CD4-positive, alpha-beta T cell treated with Interleukin-17A for 4 hours (primary cell): ENCODE results near the gene TRMU.
A peak's percentile ranks its signal among the peaks of the same experiment; 100 is the strongest.

Experiments used
- DNase-seq: peaks from one replicate; pipeline ENCODE4 v3.0.0-alpha.2; 2020; ENCODE audit warnings: mixed read lengths

The TRMU gene

GRCh38 chr22:46357711-46358520, 22.4 kb downstream of the TRMU start:
- DNase-seq, result no peak

DNA sequence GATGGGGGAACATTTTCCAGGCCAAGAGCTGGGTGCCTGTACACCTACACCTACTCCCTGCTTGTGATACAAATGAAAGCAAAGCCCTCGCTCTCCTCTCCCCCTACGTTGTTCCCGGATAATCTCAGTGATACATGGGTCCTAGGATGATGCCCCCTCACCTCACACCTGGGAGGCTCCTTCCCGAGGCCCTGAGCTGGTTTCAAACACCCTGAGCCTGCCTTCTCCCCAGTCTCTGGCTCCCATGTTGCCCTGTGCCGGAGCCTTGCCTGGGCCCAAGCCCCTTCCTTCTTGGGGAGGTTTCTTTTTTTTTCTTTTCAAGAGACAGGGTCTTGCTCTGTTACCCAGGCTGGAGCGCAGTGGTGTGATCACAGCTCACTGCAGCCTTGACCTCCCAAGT, 23.3 kb downstream of the TRMU start:
- no peak for DNase-seq

DNA sequence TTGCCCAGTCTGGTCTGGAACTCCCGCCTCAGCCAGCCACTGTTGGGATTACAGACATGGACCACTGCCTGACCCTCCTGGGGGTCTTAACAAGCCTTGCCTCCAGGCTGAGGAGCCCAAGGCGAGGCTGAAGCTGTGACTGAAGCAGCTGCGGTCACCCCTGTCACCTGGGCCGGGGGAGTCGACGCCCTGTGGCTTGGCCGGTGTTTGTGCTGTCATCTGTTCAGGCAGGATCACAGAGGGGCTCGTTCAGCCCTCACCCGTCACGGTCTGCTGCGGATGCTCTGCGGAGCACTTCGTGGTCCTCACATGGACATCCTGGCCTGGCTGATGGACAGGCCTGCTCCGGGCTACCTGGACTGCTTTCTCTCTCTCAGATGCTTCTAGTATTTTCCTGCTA, 23.8 kb downstream of the TRMU start:
- DNase-seq, result no peak

DNA sequence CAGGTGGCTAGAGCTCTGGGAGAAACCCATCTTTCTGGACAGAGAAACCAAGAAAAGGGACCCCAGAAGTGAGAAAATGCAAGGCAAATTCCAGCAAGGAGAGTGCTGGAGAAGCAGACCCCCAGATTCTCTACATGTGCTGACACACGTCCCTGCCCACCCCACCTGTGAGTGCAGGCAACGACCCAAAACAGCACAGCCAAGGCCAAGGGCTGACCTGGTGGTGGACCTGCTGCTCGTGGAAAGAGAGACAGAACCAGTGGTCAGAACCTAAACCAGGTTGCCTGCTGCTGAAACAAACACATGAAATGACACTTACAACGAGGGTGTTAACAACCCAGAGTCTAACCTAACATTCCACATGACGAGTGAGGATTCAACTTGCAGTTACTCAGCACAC, 24.6 kb downstream of the TRMU start:
- DNase-seq, result no peak

DNA sequence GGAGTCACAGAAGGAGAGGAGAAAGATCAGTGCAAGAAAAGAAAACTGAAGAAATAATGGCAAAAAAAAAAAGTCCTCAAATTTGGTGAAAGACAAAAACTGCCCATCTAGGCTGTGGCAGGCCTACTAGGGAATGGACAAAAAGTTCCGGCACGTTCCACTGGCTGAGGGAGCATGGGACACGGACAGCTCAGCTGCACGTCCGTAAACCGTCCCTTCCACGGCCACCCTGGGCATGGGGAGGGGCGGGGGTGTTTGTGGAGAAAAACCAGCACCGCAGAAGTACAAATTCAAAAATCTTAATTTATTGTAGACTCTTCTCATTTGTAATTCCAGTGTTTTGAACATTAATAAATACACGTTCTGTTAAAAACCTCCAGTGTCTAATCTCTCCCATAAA, 25.4 kb downstream of the TRMU start:
- no peak for DNase-seq

DNA sequence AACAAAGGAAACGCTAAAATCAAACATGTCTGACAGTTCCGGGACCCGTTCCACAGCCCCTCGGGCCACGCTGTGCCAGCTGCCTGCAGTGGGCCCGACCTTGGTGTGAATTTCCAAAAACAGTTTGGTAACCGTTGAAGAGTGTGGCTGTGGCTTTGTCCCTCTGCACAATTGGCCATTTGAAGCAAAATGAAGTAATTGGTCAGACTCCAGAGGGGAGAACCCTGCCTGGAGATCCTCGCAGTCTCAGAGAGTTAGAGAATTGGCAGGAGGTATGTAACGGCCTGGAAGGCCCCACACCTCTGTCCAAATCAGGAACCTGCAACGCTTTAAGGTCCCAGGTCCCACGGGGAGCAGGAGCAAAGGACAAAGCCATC, 26.3 kb downstream of the TRMU start:
- DNase-seq, result no peak

GRCh38 chr22:46362203-46362933, 26.9 kb downstream of the TRMU start:
- DNase-seq, result no peak

GRCh38 chr22:46362934-46363515, 27.5 kb downstream of the TRMU start:
- DNase-seq, result no peak

DNA sequence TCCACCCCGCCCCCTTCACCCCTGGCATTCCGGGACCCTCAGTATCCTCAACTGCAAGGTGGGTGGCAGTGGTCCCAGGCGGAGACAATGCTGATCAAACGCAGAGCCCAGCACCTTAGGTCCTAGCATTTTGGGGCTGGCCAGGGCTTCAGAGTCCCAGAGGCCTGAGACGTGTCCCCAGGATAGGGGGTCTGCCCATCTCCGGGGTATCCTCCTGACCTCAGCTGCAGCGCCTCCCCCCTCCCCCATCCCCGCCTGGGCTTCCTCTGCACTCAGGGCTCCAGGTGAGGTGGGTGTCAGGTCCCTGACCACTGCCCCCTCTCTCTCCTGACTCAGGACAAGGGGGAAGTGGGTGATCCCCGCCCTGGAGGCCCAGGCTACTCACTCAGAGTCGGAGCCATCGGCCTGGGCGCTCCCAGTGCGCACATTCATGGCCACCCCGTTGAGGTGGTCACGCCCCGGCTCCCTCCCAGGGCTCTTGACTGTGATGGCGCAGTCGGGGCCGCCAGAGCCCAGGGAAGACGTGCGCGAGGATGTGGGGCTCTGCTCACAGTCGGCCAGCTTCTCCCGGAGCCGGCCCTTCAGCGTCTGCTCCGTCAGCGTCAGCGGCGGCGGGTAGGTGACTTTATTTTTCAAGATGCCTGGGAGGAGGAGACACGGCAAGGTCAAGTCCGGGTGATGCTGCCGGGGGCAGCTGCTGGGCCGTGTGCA, 28.3 kb downstream of the TRMU start:
- DNase-seq, result no peak

- DNase-seq, result no peak
Observed at GRCh38 chr22:46364341-46365165, 29.0 kb downstream of the TRMU start.

DNA sequence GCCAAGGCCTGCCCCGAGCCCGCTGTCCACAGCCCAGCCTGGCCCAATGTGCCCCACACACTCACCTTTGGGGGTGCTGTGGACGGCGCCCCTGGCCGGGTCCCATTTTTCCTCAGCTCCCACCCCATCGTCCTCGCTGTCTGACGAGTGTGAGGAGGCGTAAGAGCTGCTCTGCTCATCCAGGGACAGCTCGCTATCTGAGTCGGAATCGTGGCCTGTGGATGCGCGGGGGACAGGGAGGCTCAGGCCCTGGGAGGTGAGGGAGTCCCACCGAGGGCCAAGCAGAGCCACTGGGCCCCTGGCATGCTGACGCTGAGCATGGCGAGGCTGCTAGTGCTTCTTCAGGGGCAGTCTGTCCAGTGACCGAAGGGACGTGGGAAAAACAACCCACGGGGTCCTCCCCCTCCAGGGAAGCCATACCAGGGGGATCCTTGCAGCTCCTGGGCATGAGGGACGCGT, 29.7 kb downstream of the TRMU start:
- no peak for DNase-seq

DNA sequence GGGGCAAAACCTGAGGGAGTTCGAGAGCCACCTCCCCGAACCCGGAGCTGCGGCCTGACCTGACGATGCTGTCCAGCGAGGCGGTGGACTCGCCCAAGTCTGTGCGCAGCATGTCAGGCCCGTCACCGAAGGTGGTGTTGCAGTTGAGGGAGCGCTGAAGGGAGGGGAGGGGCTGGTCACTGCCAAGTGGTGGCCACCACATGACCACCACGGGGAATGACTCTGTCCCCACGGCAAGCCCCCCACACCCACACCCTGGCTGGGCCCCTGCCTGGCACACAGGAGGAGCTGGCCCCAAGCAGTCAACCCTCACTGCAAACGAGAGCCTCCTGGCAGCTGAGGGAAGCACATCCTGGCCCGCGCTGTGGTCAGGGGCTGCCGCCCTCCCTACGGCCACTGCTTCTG, 30.8 kb downstream of the TRMU start:
- DNase-seq, result no peak

DNA sequence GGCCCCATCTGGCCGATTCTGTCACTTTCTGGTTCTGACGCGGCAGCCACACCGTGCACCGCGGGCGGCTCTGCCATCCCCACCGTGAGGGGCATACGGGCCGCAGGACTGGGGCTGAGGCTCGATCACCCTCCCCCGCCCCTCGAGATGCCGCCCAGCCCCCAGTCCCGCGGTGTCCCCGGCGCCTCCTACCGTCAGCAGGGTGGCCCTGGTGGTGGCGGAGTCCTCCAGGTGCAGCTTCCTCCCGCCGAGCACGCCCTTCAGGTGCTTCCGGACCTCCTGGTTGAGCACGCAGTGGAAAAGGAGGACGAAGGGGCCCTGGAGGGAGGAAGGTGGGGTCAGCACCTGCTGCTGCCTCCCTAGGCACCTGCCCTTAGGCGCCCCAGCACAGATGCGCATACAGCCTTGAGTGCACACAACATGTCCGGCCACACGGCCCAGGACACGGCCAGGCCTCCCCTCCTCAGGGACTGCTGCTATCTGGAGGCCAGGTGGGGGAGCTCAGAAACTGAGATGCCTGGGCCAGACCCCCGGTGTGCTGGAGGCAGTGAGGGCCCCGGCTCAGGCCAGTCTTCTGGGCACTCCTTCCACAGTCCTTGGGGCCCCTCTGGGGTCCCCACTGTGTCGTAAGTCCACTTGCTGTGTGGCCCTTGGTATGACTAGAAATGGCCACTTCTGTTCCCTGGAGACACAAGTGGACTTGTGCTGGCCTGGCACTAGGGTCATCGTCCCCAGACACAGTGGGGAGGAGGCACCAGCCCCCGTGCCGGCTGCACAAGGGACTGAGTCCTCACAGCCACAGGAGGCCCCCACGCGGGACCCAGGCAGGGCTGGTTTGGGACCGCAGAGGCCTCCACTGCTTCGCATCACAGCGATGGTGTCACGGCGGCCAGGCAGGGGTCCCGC, 31.5 kb downstream of the TRMU start:
- peak; percentile 18 for DNase-seq

GRCh38 chr22:46367707-46368191, 32.2 kb downstream of the TRMU start:
- peak; percentile 76 for DNase-seq

DNA sequence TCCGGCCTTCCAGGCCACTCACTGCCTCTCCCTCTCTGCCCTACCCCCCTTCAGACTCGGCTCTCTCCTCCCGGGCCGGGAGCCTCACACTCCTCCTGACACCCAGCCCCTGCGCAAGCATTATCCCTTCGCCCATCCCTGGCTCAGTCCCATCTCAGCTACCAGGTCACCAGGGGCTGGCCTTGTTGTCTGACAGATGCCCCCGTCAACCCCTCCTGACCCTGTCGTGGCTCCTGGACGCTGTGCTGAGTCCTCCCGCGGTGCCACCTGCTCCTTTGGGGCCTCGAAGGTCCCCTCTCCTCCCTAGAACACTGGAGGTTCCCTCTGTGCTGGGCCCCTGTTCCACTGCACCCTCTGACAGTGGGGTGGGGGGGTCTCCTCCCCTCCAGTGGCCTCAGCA, 32.9 kb downstream of the TRMU start:
- no peak for DNase-seq

DNA sequence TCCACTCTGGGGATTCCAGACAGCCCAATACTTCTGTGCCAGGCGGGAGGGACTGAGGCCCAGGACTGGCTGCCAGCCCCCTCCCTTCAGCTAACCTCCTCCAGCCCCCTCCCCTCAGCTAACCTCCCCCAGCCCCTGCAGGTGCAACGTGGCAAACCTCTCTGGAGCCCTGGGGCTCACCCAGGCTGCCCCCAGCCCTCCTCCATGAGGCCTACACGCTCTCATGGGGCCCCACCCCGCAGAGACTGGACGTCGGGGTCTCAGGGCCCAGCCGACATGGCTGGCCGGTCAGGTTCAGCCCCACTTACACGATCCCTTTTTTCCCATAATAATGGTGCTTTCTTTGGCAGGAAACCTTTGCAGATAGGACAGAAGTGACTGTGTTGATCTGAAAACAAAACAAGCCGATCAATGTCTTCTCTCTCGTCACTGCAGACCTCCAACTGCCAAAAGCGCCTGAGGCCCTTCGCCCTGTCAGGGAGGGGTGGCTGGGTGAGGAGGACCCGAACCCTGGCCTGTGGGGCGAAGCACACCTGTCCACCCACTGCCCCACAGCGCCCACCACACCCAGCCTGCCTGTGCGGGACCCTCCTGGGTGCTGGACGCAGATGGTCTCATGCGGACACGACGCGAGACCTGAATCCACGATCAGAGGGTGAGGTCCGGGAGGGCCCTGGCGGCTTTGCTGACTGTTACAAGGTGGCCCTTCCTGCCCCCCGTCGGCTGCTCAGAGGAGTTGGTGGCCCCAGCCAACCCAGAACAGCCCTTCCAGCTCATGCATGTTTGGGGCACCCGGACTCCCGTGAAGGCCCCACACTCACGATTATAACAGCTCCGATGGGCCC, 33.6 kb downstream of the TRMU start:
- no peak for DNase-seq

DNA sequence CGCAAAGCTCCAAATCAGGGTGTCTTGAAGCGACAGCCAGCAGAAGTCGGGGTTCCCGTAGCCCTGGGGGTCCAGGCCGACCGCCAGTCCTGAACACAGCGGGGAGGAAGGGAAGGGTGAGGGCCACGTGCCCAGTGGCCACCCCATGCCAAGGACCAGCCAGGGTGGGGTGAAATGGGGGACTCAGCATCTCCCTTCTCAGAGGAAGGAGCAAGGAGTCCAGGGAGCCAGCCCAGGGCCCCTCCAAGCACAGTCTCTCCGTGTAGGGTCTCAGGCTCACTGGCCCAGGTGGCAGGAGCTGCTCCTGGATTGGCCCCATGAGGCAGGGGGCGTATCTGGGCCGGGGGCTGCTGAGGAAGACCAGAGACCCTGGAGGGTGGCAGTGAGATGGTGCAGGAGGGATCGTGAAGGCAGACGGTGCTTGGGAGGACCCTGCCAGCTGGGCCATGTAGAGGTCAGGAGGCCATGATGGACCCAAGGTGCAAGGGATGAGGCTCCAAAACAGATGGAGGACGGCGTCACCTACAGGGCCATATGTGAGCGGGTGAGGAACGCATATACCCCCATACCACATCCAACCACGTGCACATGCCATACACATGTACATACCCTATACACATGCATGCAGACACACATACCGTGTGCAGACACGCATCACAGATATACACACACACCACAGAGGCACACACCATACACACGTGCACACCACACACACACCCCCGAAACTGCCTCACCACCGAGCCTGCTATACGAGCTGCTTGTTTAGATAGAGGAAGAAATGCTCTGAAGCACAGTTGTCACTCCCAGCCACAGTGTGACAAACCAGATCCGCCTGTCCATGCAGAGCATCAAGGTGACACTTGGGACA, 34.4 kb downstream of the TRMU start:
- DNase-seq, result no peak

DNA sequence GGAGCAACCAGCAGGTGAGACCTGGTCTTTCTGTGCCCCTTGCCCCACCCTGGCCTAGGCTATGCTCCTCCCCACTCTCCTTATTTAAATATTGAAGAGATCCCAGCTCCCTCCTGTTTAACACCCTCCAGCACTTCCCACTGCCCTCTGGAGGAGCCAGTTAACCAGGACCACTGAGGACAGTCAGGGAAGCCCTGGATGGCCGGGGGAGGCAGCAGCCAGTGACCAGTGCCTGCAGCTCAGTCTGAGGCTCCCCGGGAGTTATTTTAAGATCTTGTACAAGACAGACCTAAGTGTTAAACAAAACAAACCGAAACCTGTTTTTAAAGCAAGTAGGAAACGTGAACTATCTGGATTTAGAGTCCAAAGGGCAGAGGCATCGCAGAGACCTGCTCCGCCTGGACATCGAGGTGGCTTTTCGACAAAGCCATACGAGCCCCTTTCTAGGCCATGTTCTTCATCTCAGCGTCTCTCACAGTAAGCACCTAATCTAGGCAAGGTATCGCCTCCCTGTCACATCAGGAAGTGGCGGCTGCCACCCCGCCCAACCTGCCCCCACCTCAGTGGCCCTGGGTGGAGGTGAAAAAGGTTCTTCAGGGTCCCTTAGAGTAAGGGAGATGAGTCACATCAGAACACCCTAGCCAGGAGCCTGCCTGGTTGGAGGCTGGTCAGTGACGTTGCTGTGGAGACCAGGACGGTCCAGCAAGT, 35.2 kb downstream of the TRMU start:
- peak; percentile 46 for DNase-seq
